HepG2 (cell line): Measurements from ENCODE around the gene SLC26A4. TPM values are rescaled to one million over a fixed set of nuclear protein-coding genes. Genes with fewer than 3 reads are reported as not detected.

Experiments
- ATAC-seq: fragments of 200-7000 bp; cut with Tn5 transposase; 3 replicates; pipeline ENCODE4 v1.9.1; 2020; ENCODE audit warnings: mild to moderate bottlenecking, moderate library complexity
- BruUV-seq: library from RNA; stranded (reverse); fragments of 400-500 nt; replicated peaks from 2 replicates; lab custom pipeline; 2021; lab: Mats Ljungman, UMichigan
- CTCF ChIA-PET: fragments of 300-600 bp; formaldehyde crosslinking; extraction: SDS; loops from one replicate; lab custom pipeline; 2021; ENCODE audit warnings: low total read pairs, inconsistent platforms, low intra/inter-chr PET ratio; lab: Yijun Ruan, JAX
- POLR2A ChIA-PET: fragments of 350-600 bp; sonication (Branson Sonifier 250); formaldehyde crosslinking; loops from one replicate; lab custom pipeline; 2020; ENCODE audit warnings: antibody characterized with exemption, inconsistent platforms; lab: Yijun Ruan, JAX
- DNase-seq: peaks from one replicate; pipeline ENCODE4 v3.0.0-alpha.2; 2015; ENCODE audit warnings: low spot score
- FAIRE-seq: peaks from 3 replicates; lab custom pipeline; 2011; peaks lifted over from hg19 to GRCh38; lab: Jason Lieb, UNC
- H2AFZ ChIP-seq: one replicate; pipeline ENCODE4 v1.6.1; 2011; ENCODE audit warnings: low read length, inconsistent platforms
- H3K27ac ChIP-seq: fragments of 300-600 bp; 3 replicates; pipeline ENCODE4 v1.8.0; 2011; ENCODE audit warnings: mixed run types, mild to moderate bottlenecking, mixed read lengths, low read length, inconsistent platforms; ENCODE audit not compliant: insufficient read depth; ENCODE audit errors: extremely low read length
- H3K27me3 ChIP-seq, 2 experiments: fragments of 200-600 bp in 1 of 2; 2 replicates in 1 of 2; 3 replicates in 1 of 2; pipeline versions ENCODE4 v1.6.0 to v1.8.0; 2011; ENCODE audit warnings: low read length in 2 of 2, mild to moderate bottlenecking in 2 of 2, moderate library complexity in 2 of 2, inconsistent platforms in 1 of 2; ENCODE audit not compliant: insufficient read depth in 2 of 2, control insufficient read depth in 1 of 2
- H3K36me3 ChIP-seq, 2 experiments: fragments of 200-600 bp in 1 of 2; replicated peaks in 1 of 2; 2 replicates in 1 of 2; 3 replicates in 1 of 2; pipeline versions ENCODE4 v1.5.1 to v1.8.0; 2011; ENCODE audit warnings: low read length in 2 of 2, inconsistent platforms in 1 of 2; ENCODE audit not compliant: insufficient read depth in 2 of 2, control insufficient read depth in 1 of 2
- H3K4me1 ChIP-seq: 2 replicates; pipeline ENCODE4 v1.5.1; 2012; ENCODE audit warnings: low read length, inconsistent platforms; ENCODE audit not compliant: insufficient read depth
- H3K4me2 ChIP-seq: 2 replicates; pipeline ENCODE4 v1.6.0; 2011; ENCODE audit warnings: low read depth, low read length, inconsistent platforms
- H3K4me3 ChIP-seq, 3 experiments: fragments of 200-600 bp in 1 of 3; sonication (generic), shearing (Covaris generic) in 1 of 3; replicated peaks in 1 of 3; 2 replicates each; pipeline ENCODE4 v1.5.1; 2011 to 2016; ENCODE audit warnings: low read length in 3 of 3, inconsistent platforms in 2 of 3, low read depth in 2 of 3, mild to moderate bottlenecking in 2 of 3, control low read depth in 1 of 3, mixed read lengths in 1 of 3; ENCODE audit not compliant: insufficient read depth in 1 of 3
- H3K79me2 ChIP-seq: one replicate; pipeline ENCODE4 v1.6.1; 2011; ENCODE audit warnings: low read length, inconsistent platforms; ENCODE audit not compliant: insufficient read depth
- H3K9ac ChIP-seq: 2 replicates; pipeline ENCODE4 v1.6.0; 2011; ENCODE audit warnings: mild to moderate bottlenecking, low read depth, low read length, inconsistent platforms; ENCODE audit not compliant: insufficient read depth
- H3K9me3 ChIP-seq: 2 replicates; pipeline ENCODE4 v1.5.1; 2012; ENCODE audit warnings: mild to moderate bottlenecking, low read length
- H4K20me1 ChIP-seq: 2 replicates; pipeline ENCODE4 v1.6.0; 2011; ENCODE audit warnings: inconsistent platforms, mild to moderate bottlenecking, low read length, moderate library complexity; ENCODE audit not compliant: insufficient read depth
- ARHGAP35 ChIP-seq: sonication (generic); formaldehyde crosslinking; IDR thresholded peaks from 2 replicates; pipeline ENCODE4 v1.9.0; 2022; ENCODE audit warnings: mild to moderate bottlenecking, inconsistent platforms, moderate library complexity, missing genetic modification reagents, borderline replicate concordance
- ATF1 ChIP-seq: IDR thresholded peaks from 2 replicates; pipeline ENCODE4 v1.6.1; 2016; ENCODE audit warnings: mild to moderate bottlenecking, control low read depth
- EED ChIP-seq: sonication (generic); formaldehyde crosslinking; IDR thresholded peaks from 2 replicates; pipeline ENCODE4 v1.5.0; 2020; ENCODE audit warnings: mild to moderate bottlenecking, missing genetic modification reagents
- KDM2A ChIP-seq: sonication (generic); formaldehyde crosslinking; IDR thresholded peaks from 2 replicates; pipeline ENCODE4 v1.4.0; 2020; ENCODE audit warnings: low read depth, missing genetic modification reagents, borderline replicate concordance
- KLF13 ChIP-seq: sonication (generic); formaldehyde crosslinking; IDR thresholded peaks from 2 replicates; pipeline ENCODE4 v1.4.0; 2020; ENCODE audit warnings: mild to moderate bottlenecking, missing genetic modification reagents
- MLLT10 ChIP-seq: sonication (generic); formaldehyde crosslinking; IDR thresholded peaks from 2 replicates; pipeline ENCODE4 v1.4.0; 2020; ENCODE audit warnings: missing genetic modification reagents
- MTERF4 ChIP-seq: sonication (generic); formaldehyde crosslinking; IDR thresholded peaks from 2 replicates; pipeline ENCODE4 v1.8.0; 2023; ENCODE audit warnings: mild to moderate bottlenecking, missing genetic modification reagents
- POLR2AphosphoS5 ChIP-seq: IDR thresholded peaks from 2 replicates; pipeline ENCODE4 v1.6.1; 2012; ENCODE audit warnings: low read depth, low read length
- TFDP1 ChIP-seq: IDR thresholded peaks from 2 replicates; pipeline ENCODE4 v1.6.1; 2016; ENCODE audit warnings: missing compliant biosample characterization, missing genetic modification reagents, borderline replicate concordance
- U2AF1 ChIP-seq: fragments of 200-400 bp; formaldehyde crosslinking; optimal IDR thresholded peaks from 2 replicates; pipeline ENCODE3; 2017; ENCODE audit warnings: mild to moderate bottlenecking, low read depth, low read length
- ZFYVE20 ChIP-seq: sonication (generic); formaldehyde crosslinking; IDR thresholded peaks from 2 replicates; pipeline ENCODE4 v1.8.0; 2023; ENCODE audit warnings: low read depth, mild to moderate bottlenecking, moderate library complexity, missing genetic modification reagents, borderline replicate concordance
- ZNF329 ChIP-seq: sonication (generic); formaldehyde crosslinking; IDR thresholded peaks from 2 replicates; pipeline ENCODE4 v1.9.0; 2021; ENCODE audit warnings: low read depth, mild to moderate bottlenecking, missing genetic modification reagents
- ZNF431 ChIP-seq: sonication (generic); formaldehyde crosslinking; IDR thresholded peaks from 2 replicates; pipeline ENCODE4 v1.9.0; 2022; ENCODE audit warnings: missing genetic modification reagents, low read depth, mild to moderate bottlenecking, borderline replicate concordance
- ZNF484 ChIP-seq: sonication (generic); formaldehyde crosslinking; IDR thresholded peaks from 2 replicates; pipeline ENCODE4 v1.5.1; 2020; ENCODE audit warnings: mild to moderate bottlenecking, low read depth, missing genetic modification reagents, borderline replicate concordance
- ZNF496 ChIP-seq: sonication (generic); formaldehyde crosslinking; IDR thresholded peaks from 2 replicates; pipeline ENCODE4 v1.8.1; 2023; ENCODE audit warnings: mild to moderate bottlenecking, moderate library complexity, missing genetic modification reagents; ENCODE audit not compliant: insufficient replicate concordance
- WGBS: methylation state at CpG from one replicate; pipeline ENCODE4 v1.1.6; 2017; ENCODE audit warnings: low lambda C conversion rate; 5-methylcytosine and 5-hydroxymethylcytosine counted together
- in situ Hi-C: cut with HindIII; loops from 2 replicates; pipeline ENCODE4 v1.10.0; 2017; ENCODE audit warnings: low pct_unique_long_range_greater_than_20kb; ENCODE audit not compliant: extremely low pct_ligation_motif_present
- intact Hi-C: fragments of 100-400 bp; cut with micrococcal nuclease; formaldehyde crosslinking; loops from one replicate; pipeline ENCODE4 v1.10.0; 2022; ENCODE audit not compliant: unreplicated experiment
- polyA plus RNA-seq, 8 experiments: library from polyadenylated mRNA; depleted of rRNA in 3 of 8; stranded (reverse) in 7 of 8; unstranded in 1 of 8; fragments of >200 nt; fragmentation: Illumina TruSeq in 4 of 8; extraction: Trizol in 4 of 8; gene quantifications; 2 replicates each; pipeline versions ENCODE4 v1.2.1 to v1.2.3, GENCODE V29; 2011 to 2016; ENCODE audit warnings: low read depth in 4 of 8, missing spikeins in 1 of 8, mixed read lengths in 1 of 8; ENCODE audit not compliant: insufficient read depth in 1 of 8
- total RNA-seq, 5 experiments: library from RNA; depleted of rRNA; stranded (reverse); fragments of >200 nt; fragmentation: Illumina TruSeq; extraction: Trizol; gene quantifications; 2 replicates each; pipeline ENCODE4 v1.2.3, GENCODE V29; 2016; ENCODE audit warnings: low read depth in 1 of 5
- TF ChIP-seq, protein P1 (sequence below): sonication (generic); formaldehyde crosslinking; IDR thresholded peaks from 2 replicates; pipeline ENCODE4 v1.9.0; 2021; ENCODE audit warnings: mild to moderate bottlenecking, missing genetic modification reagents

The SLC26A4 gene
- total and polyA plus RNA-seq, 2 of the 13 experiments (the other 11 are each of a cell fraction or from before 2014, with no cell fraction given): 0.08 to 0.11 TPM

- TF ChIP-seq TFDP1: no peak
Observed at GRCh38 chr7:107682886-107683285, 22.3 kb downstream of the SLC26A4 start (continued).

- Histone ChIP-seq H3K4me3 (no peak overlapping the region), H3K36me3 (no peaks in the 10 kb centered on the region), H3K27ac (no peak overlapping the region), H3K27me3 (peaks cover 0 to 7% of the 10 kb centered on the region in 2 experiments; a peak in 2 of 5 replicates), H3K9ac (no peak overlapping the region), H3K4me2 (no peak overlapping the region), H4K20me1 (no peaks in the 10 kb centered on the region), H3K9me3 (no peaks in the 10 kb centered on the region), H2AFZ (no peak overlapping the region), H3K4me1 (no peaks in the 10 kb centered on the region), H3K79me2 (no peaks in the 10 kb centered on the region)
- intact Hi-C loops: no loop called here
- in situ Hi-C loops: no loop called here
- FAIRE-seq (no peak), DNase-seq (no peak), ATAC-seq (no peak)
- BruUV-seq: no TSS peak
- CTCF ChIA-PET: no interaction called here
- 0% methylated on average over 2 of the region's 2 CpGs for WGBS
- POLR2A ChIA-PET: no interaction called here
- TF ChIP-seq ZFYVE20 (no peak), ZNF431 (no peak), MTERF4 (CRISPR knock-in tag) (no peak), MLLT10 (CRISPR knock-in tag) (no peak), KLF13 (no peak), ZNF484 (CRISPR knock-in tag) (no peak), ATF1 (CRISPR knock-in tag) (no peak), KDM2A (CRISPR knock-in tag) (no peak), ZNF496 (no peak), ZNF329 (CRISPR knock-in tag) (no peak), ARHGAP35 (no peak), U2AF1 (no peak), POLR2AphosphoS5 (no peak), EED (CRISPR knock-in tag) (no peak)
- TF ChIP-seq, protein P1, sequence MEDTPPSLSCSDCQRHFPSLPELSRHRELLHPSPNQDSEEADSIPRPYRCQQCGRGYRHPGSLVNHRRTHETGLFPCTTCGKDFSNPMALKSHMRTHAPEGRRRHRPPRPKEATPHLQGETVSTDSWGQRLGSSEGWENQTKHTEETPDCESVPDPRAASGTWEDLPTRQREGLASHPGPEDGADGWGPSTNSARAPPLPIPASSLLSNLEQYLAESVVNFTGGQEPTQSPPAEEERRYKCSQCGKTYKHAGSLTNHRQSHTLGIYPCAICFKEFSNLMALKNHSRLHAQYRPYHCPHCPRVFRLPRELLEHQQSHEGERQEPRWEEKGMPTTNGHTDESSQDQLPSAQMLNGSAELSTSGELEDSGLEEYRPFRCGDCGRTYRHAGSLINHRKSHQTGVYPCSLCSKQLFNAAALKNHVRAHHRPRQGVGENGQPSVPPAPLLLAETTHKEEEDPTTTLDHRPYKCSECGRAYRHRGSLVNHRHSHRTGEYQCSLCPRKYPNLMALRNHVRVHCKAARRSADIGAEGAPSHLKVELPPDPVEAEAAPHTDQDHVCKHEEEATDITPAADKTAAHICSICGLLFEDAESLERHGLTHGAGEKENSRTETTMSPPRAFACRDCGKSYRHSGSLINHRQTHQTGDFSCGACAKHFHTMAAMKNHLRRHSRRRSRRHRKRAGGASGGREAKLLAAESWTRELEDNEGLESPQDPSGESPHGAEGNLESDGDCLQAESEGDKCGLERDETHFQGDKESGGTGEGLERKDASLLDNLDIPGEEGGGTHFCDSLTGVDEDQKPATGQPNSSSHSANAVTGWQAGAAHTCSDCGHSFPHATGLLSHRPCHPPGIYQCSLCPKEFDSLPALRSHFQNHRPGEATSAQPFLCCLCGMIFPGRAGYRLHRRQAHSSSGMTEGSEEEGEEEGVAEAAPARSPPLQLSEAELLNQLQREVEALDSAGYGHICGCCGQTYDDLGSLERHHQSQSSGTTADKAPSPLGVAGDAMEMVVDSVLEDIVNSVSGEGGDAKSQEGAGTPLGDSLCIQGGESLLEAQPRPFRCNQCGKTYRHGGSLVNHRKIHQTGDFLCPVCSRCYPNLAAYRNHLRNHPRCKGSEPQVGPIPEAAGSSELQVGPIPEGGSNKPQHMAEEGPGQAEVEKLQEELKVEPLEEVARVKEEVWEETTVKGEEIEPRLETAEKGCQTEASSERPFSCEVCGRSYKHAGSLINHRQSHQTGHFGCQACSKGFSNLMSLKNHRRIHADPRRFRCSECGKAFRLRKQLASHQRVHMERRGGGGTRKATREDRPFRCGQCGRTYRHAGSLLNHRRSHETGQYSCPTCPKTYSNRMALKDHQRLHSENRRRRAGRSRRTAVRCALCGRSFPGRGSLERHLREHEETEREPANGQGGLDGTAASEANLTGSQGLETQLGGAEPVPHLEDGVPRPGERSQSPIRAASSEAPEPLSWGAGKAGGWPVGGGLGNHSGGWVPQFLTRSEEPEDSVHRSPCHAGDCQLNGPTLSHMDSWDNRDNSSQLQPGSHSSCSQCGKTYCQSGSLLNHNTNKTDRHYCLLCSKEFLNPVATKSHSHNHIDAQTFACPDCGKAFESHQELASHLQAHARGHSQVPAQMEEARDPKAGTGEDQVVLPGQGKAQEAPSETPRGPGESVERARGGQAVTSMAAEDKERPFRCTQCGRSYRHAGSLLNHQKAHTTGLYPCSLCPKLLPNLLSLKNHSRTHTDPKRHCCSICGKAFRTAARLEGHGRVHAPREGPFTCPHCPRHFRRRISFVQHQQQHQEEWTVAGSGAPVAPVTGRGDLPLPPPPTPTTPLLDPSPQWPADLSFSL (CRISPR knock-in tag): no peak
Observed at GRCh38 chr7:107684287-107684686, 23.7 kb downstream of the SLC26A4 start.
